IMR-90 (cell line): ENCODE results near the gene TCFL5. TPM values are rescaled to one million over a fixed set of nuclear protein-coding genes. Genes with fewer than 3 reads are reported as not detected.

Experiments
- ATAC-seq: fragments of 200-7000 bp; cut with Tn5 transposase; 2 replicates; pipeline ENCODE4 v1.9.1; 2020; ENCODE audit warnings: low read depth, mild to moderate bottlenecking, moderate library complexity
- BruUV-seq: library from RNA; stranded (reverse); fragments of 400-500 nt; replicated peaks from 2 replicates; lab custom pipeline; 2021; lab: Mats Ljungman, UMichigan
- CTCF ChIA-PET: fragments of 300-600 bp; formaldehyde crosslinking; extraction: SDS; loops from one replicate; lab custom pipeline; 2021; ENCODE audit warnings: antibody characterized with exemption; lab: Yijun Ruan, JAX
- POLR2A ChIA-PET: fragments of 300-600 bp; sonication (Branson Sonifier 250); formaldehyde crosslinking; loops from one replicate; lab custom pipeline; 2022; ENCODE audit warnings: antibody characterized with exemption; ENCODE audit not compliant: unreplicated experiment; lab: Charles Lee
- DNase-seq: peaks from one replicate; pipeline ENCODE4 v3.0.0; 2013
- H2AFZ ChIP-seq: replicated peaks from 2 replicates; pipeline ENCODE3; 2013; ENCODE audit warnings: low read length, mild to moderate bottlenecking; ENCODE audit not compliant: poor library complexity
- H2AK5ac ChIP-seq: 2 replicates; pipeline ENCODE4 v1.6.1; 2013; ENCODE audit warnings: low read depth, low read length, inconsistent platforms
- H2AK9ac ChIP-seq: replicated peaks from 2 replicates; pipeline ENCODE3; 2013; ENCODE audit warnings: mild to moderate bottlenecking, low read depth, low read length, moderate library complexity; ENCODE audit not compliant: poor library complexity
- H2BK120ac ChIP-seq: 2 replicates; pipeline ENCODE4 v1.6.1; 2013; ENCODE audit warnings: low read depth, low read length, inconsistent platforms
- H2BK15ac ChIP-seq: 3 replicates; pipeline ENCODE4 v1.6.1; 2013; ENCODE audit warnings: low read depth, low read length, inconsistent platforms
- H2BK20ac ChIP-seq: 2 replicates; pipeline ENCODE4 v1.6.1; 2013; ENCODE audit warnings: low read depth, mild to moderate bottlenecking, inconsistent platforms, low read length, moderate library complexity
- H2BK5ac ChIP-seq: 2 replicates; pipeline ENCODE4 v1.6.1; 2013; ENCODE audit warnings: mild to moderate bottlenecking, low read depth, low read length, inconsistent platforms; ENCODE audit not compliant: poor library complexity, severe bottlenecking
- H3K14ac ChIP-seq: replicated peaks from 2 replicates; pipeline ENCODE4 v1.6.1; 2013; ENCODE audit warnings: low read depth, low read length, inconsistent platforms
- H3K18ac ChIP-seq: 2 replicates; pipeline ENCODE4 v1.6.1; 2013; ENCODE audit warnings: low read depth, low read length, control low read depth
- H3K23ac ChIP-seq: 2 replicates; pipeline ENCODE4 v1.6.1; 2013; ENCODE audit warnings: low read depth, low read length, inconsistent platforms
- H3K27ac ChIP-seq: 2 replicates; pipeline ENCODE4 v1.5.1; 2013; ENCODE audit warnings: mild to moderate bottlenecking, control low read depth, low read length; ENCODE audit not compliant: insufficient read depth
- H3K27me3 ChIP-seq: 2 replicates; pipeline ENCODE4 v1.6.1; 2013; ENCODE audit warnings: low read length; ENCODE audit not compliant: control insufficient read depth, insufficient read depth
- H3K36me3 ChIP-seq: 2 replicates; pipeline ENCODE4 v1.6.1; 2013; ENCODE audit warnings: low read length, mixed read lengths; ENCODE audit not compliant: control insufficient read depth, insufficient read depth
- H3K4ac ChIP-seq: 2 replicates; pipeline ENCODE4 v1.6.1; 2013; ENCODE audit warnings: low read depth, low read length, inconsistent platforms
- H3K4me1 ChIP-seq: 2 replicates; pipeline ENCODE4 v1.6.1; 2013; ENCODE audit warnings: low read length, mixed read lengths; ENCODE audit not compliant: control insufficient read depth, insufficient read depth
- H3K4me2 ChIP-seq: 2 replicates; pipeline ENCODE4 v1.6.1; 2013; ENCODE audit warnings: low read depth, mild to moderate bottlenecking, control low read depth, low read length, moderate library complexity
- H3K4me3 ChIP-seq: 2 replicates; pipeline ENCODE4 v1.5.1; 2013; ENCODE audit warnings: low read depth, mild to moderate bottlenecking, control low read depth, low read length, moderate library complexity; ENCODE audit not compliant: insufficient read depth
- H3K56ac ChIP-seq: 2 replicates; pipeline ENCODE4 v1.6.1; 2013; ENCODE audit warnings: low read length, inconsistent platforms; ENCODE audit not compliant: insufficient read depth; ENCODE audit errors: extremely low read depth
- H3K79me1 ChIP-seq, 2 experiments: 2 replicates each; pipeline ENCODE4 v1.6.1; 2013; ENCODE audit warnings: low read length in 2 of 2, inconsistent platforms in 1 of 2, low read depth in 1 of 2
- H3K9ac ChIP-seq: 2 replicates; pipeline ENCODE4 v1.6.1; 2013; ENCODE audit warnings: low read depth, low read length, control low read depth
- H3K9me1 ChIP-seq: 2 replicates; pipeline ENCODE4 v1.6.1; 2013; ENCODE audit warnings: low read length, inconsistent platforms; ENCODE audit not compliant: insufficient read depth
- H3K9me3 ChIP-seq: 2 replicates; pipeline ENCODE4 v1.6.1; 2013; ENCODE audit warnings: low read length; ENCODE audit not compliant: control insufficient read depth, insufficient read depth
- H4K20me1 ChIP-seq: 2 replicates; pipeline ENCODE4 v1.6.1; 2013; ENCODE audit warnings: low read length, inconsistent platforms; ENCODE audit not compliant: insufficient read depth
- H4K5ac ChIP-seq: 2 replicates; pipeline ENCODE4 v1.6.1; 2013; ENCODE audit warnings: mild to moderate bottlenecking, low read depth, low read length, control low read depth
- H4K8ac ChIP-seq, 2 experiments: 2 replicates each; pipeline ENCODE4 v1.6.1; 2013; ENCODE audit warnings: low read depth in 2 of 2, low read length in 2 of 2, control low read depth in 1 of 2, inconsistent platforms in 1 of 2
- H4K91ac ChIP-seq: 2 replicates; pipeline ENCODE4 v1.6.1; 2013; ENCODE audit warnings: low read depth, low read length, inconsistent platforms; ENCODE audit not compliant: insufficient read depth
- BHLHE40 ChIP-seq: fragments of 150-350 bp; IDR thresholded peaks from 2 replicates; pipeline ENCODE4 v1.6.1; 2016; ENCODE audit warnings: mild to moderate bottlenecking, low read depth, low read length
- CEBPB ChIP-seq: IDR thresholded peaks from 2 replicates; pipeline ENCODE4 v1.6.1; 2012; ENCODE audit warnings: low read depth, low read length, improper control_type of control experiment
- CHD1 ChIP-seq: IDR thresholded peaks from 2 replicates; pipeline ENCODE4 v1.6.1; 2012; ENCODE audit warnings: low read depth, low read length, improper control_type of control experiment
- CTCF ChIP-seq: conservative IDR thresholded peaks from 2 replicates; pipeline ENCODE4 v1.5.1; 2012; ENCODE audit warnings: mild to moderate bottlenecking, low read depth, low read length, improper control_type of control experiment
- ELK1 ChIP-seq: fragments of 150-350 bp; IDR thresholded peaks from 2 replicates; pipeline ENCODE4 v1.6.1; 2016; ENCODE audit warnings: low read depth, mild to moderate bottlenecking, low read length, moderate library complexity, borderline replicate concordance
- FOS ChIP-seq: fragments of 150-350 bp; IDR thresholded peaks from 2 replicates; pipeline ENCODE4 v1.6.1; 2016; ENCODE audit warnings: low read depth, low read length
- MAFK ChIP-seq: IDR thresholded peaks from 2 replicates; pipeline ENCODE4 v1.6.1; 2012; ENCODE audit warnings: low read depth, low read length, improper control_type of control experiment
- MAZ ChIP-seq: IDR thresholded peaks from 2 replicates; pipeline ENCODE4 v1.6.1; 2012; ENCODE audit warnings: low read depth, mild to moderate bottlenecking, low read length, improper control_type of control experiment, moderate library complexity, borderline replicate concordance
- MXI1 ChIP-seq: IDR thresholded peaks from 2 replicates; pipeline ENCODE4 v1.6.1; 2012; ENCODE audit warnings: low read depth, mild to moderate bottlenecking, low read length, moderate library complexity, borderline replicate concordance
- NFE2L2 ChIP-seq: fragments of 150-350 bp; IDR thresholded peaks from 2 replicates; pipeline ENCODE4 v1.6.1; 2016; ENCODE audit warnings: low read depth, mild to moderate bottlenecking, low read length
- POLR2A ChIP-seq: IDR thresholded peaks from 2 replicates; pipeline ENCODE4 v1.6.1; 2012; ENCODE audit warnings: mild to moderate bottlenecking, low read depth, low read length
- RAD21 ChIP-seq: IDR thresholded peaks from 2 replicates; pipeline ENCODE4 v1.6.1; 2012; ENCODE audit warnings: low read length, improper control_type of control experiment
- RCOR1 ChIP-seq: IDR thresholded peaks from 2 replicates; pipeline ENCODE4 v1.6.1; 2012; ENCODE audit warnings: mild to moderate bottlenecking, low read length, improper control_type of control experiment; ENCODE audit not compliant: insufficient replicate concordance
- RFX5 ChIP-seq: IDR thresholded peaks from 2 replicates; pipeline ENCODE4 v1.8.0; 2012; ENCODE audit warnings: low read depth, mild to moderate bottlenecking, low read length, moderate library complexity
- SMC3 ChIP-seq: fragments of 150-350 bp; IDR thresholded peaks from 2 replicates; pipeline ENCODE4 v1.6.1; 2016; ENCODE audit warnings: low read depth, mild to moderate bottlenecking, antibody characterized with exemption, low read length, moderate library complexity
- USF2 ChIP-seq: fragments of 150-350 bp; IDR thresholded peaks from 2 replicates; pipeline ENCODE4 v1.6.1; 2017; ENCODE audit warnings: mild to moderate bottlenecking, antibody characterized with exemption, low read length, low read depth
- WGBS, 2 experiments: methylation state at CpG; one replicate each; pipeline versions ENCODE4 v1.1.5 to v1.1.7; 2013; ENCODE audit warnings: missing lambda C conversion rate in 2 of 2; ENCODE audit not compliant: insufficient read length in 1 of 2; ENCODE audit errors: extremely low coverage in 2 of 2; 5-methylcytosine and 5-hydroxymethylcytosine counted together
- dilution Hi-C: fragments of 300-500 bp; cut with HindIII; formaldehyde crosslinking; loops from one replicate; pipeline ENCODE4 v1.14.3; 2018; ENCODE audit warnings: low sequenced_read_pairs; ENCODE audit not compliant: unreplicated experiment
- in situ Hi-C: fragments of 300-500 bp; cut with MboI; formaldehyde crosslinking; loops from 3 replicates; pipeline ENCODE4 v1.14.3; 2019; ENCODE audit warnings: low sequenced_read_pairs, inconsistent platforms, mixed read lengths
- intact Hi-C: fragments of 100-400 bp; cut with micrococcal nuclease; formaldehyde crosslinking; loops from 2 replicates; pipeline ENCODE4 v1.10.0; 2022
- polyA plus RNA-seq, 3 experiments: library from polyadenylated mRNA; depleted of rRNA; stranded (reverse); fragments of >200 nt; gene quantifications; 2 replicates each; pipeline ENCODE4 v1.2.3, GENCODE V29; 2012; ENCODE audit warnings: low replicate concordance in 1 of 3
- total RNA-seq: library from RNA; depleted of rRNA; stranded (reverse); fragments of >200 nt; gene quantifications from 2 replicates; pipeline ENCODE4 v1.2.3, GENCODE V29; 2012

Gene TCFL5
- total and polyA plus RNA-seq, 2 of the 4 experiments (the other 2 are of a cell fraction): 6.0 to 8.2 TPM

GRCh38 chr20:62832951-62833391, 28.7 kb downstream of the TCFL5 start:
- Histone ChIP-seq H3K9me1 (no peaks in the 10 kb centered on the region; the same call in 1 of the 2 replicates), H2BK120ac (no peak overlapping the region), H2AK5ac (no peak overlapping the region), H3K4ac (no peak overlapping the region), H4K8ac (no peak overlapping the region), H3K27me3 (no peaks in the 10 kb centered on the region; the same call in 1 of the 2 replicates), H4K5ac (no peak overlapping the region), H3K9ac (no peak overlapping the region), H2BK15ac (no peak overlapping the region), H3K4me3 (no peak overlapping the region), H3K79me1 (no peaks in the 10 kb centered on the region), H3K18ac (no peak overlapping the region), H3K4me1 (peaks cover 3% of the 10 kb centered on the region; the same call in 1 of the 2 replicates), H3K9me3 (no peaks in the 10 kb centered on the region), H4K20me1 (no peaks in the 10 kb centered on the region), H3K56ac (no peak overlapping the region), H2AFZ (no peak overlapping the region), H3K23ac (no peak overlapping the region), H3K36me3 (no peaks in the 10 kb centered on the region), H3K14ac (no peak overlapping the region), H2BK5ac (no peak overlapping the region), H3K27ac (no peak overlapping the region), H2AK9ac (no peak overlapping the region), H3K4me2 (no peak overlapping the region), H4K91ac (no peak overlapping the region), H2BK20ac (no peak overlapping the region)
- TF ChIP-seq CTCF (no peak), POLR2A (no peak), FOS (no peak), MAZ (no peak), SMC3 (no peak), BHLHE40 (no peak), CEBPB (no peak), RFX5 (no peak), MAFK (no peak), NFE2L2 (no peak), ELK1 (no peak), RAD21 (no peak), CHD1 (no peak), RCOR1 (no peak), MXI1 (no peak), USF2 (no peak)
- 50% methylated on average over 3 of the region's 14 CpGs; no CpG with 5 or more reads in 1 of the 2 experiments for WGBS, 2 experiments
- in situ Hi-C loops: no loop called here
- dilution Hi-C loops: no loop called here
- CTCF ChIA-PET: no interaction called here
- intact Hi-C loops: no loop called here
- no peak for DNase-seq
- ATAC-seq: no peak
- BruUV-seq: no TSS peak
- POLR2A ChIA-PET: no interaction called here
